ENCODE measurements around the gene DCAF10.

GRCh38 chr9:37800631-37801286, at the start of gene DCAF10:
- TF ChIP-seq EZH2 (IDR thresholded peaks at IDR 0.05; ENCODE audit: insufficient read depth, poor library complexity, severe bottlenecking) (no peak), EZH2phosphoT487 (IDR thresholded peaks at IDR 0.05; ENCODE audit: insufficient read depth, low read depth) (no peak)
